Measurements from ENCODE around the gene TET2.

TET2 gene

GRCh38 chr4:105192474-105192873 lies 45.8 kb downstream of the TET2 start:
- no peak for DNase-seq (ENCODE audit: insufficient read length, low spot score)
- FAIRE-seq = no peak
- no peak for TF ChIP-seq CTCF (IDR thresholded peaks at IDR 0.05; ENCODE audit: insufficient read depth, missing control alignments)

GRCh38 chr4:105192910-105193309 lies 46.2 kb downstream of the TET2 start:
- FAIRE-seq (no peak), DNase-seq (ENCODE audit: insufficient read length, low spot score) (no peak)
- no peak for TF ChIP-seq CTCF (IDR thresholded peaks at IDR 0.05; ENCODE audit: insufficient read depth, missing control alignments)

- FAIRE-seq (no peak), DNase-seq (ENCODE audit: insufficient read length, low spot score) (no peak)
Measured at GRCh38 chr4:105193536-105193935, 46.9 kb downstream of the TET2 start.

DNA sequence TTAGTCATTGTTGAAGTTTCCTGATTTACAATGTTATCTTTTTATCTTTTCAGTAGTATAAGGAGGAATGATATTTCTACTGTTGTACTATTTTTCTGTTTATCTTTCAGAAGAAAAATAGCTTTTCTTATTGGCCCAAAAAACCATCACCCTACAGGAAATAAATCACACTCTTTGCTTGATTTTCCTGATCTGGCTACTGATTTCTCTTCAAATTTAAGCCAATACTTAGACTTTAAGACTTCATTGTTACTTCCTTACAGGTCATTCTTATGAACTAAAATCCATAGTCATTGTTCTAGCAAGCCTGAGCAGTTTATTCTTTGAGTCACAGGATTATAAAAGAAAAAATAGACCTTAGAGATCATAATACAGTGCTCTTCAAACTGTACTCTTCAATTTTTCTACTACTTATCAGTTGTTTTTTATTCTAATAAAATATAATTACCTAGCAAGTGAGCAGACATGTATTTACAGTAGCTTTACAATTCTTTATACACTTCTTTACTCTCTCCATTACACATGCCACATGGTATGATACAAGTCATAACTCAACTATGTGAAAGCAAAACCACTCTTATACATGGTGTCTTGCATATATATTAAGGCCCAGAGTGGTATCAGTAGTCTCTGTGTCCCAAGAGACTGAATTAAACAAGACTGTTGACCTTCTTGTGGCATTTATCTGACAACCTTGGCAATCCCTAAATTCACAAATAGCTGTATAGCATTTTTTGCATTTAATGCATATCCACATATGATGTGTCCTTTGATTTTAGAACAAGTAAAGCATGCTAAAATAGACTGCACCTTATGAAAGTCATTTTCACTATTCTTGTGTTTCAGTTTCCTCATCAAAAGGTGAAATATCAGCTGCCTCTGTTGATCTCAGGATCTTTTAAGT lies 47.9 kb downstream of the TET2 start:
- FAIRE-seq (no peak), DNase-seq (ENCODE audit: insufficient read length, low spot score) (no peak)
- no peak for TF ChIP-seq CTCF (IDR thresholded peaks at IDR 0.05; ENCODE audit: insufficient read depth, missing control alignments)

More at GRCh38 chr4:105193536-105193935, 46.9 kb downstream of the TET2 start:
- TF ChIP-seq CTCF (IDR thresholded peaks at IDR 0.05; ENCODE audit: insufficient read depth, missing control alignments) = no peak

- no peak for FAIRE-seq
- DNase-seq (ENCODE audit: insufficient read length, low spot score) = no peak
- no peak for TF ChIP-seq CTCF (IDR thresholded peaks at IDR 0.05; ENCODE audit: insufficient read depth, missing control alignments)
Measured at GRCh38 chr4:105196523-105197145, 50.0 kb downstream of the TET2 start.

GRCh38 chr4:105197777-105198176 lies 51.1 kb downstream of the TET2 start:
- DNase-seq (ENCODE audit: insufficient read length, low spot score) (no peak), FAIRE-seq (no peak)
- TF ChIP-seq CTCF (IDR thresholded peaks at IDR 0.05; ENCODE audit: insufficient read depth, missing control alignments) = no peak

DNA sequence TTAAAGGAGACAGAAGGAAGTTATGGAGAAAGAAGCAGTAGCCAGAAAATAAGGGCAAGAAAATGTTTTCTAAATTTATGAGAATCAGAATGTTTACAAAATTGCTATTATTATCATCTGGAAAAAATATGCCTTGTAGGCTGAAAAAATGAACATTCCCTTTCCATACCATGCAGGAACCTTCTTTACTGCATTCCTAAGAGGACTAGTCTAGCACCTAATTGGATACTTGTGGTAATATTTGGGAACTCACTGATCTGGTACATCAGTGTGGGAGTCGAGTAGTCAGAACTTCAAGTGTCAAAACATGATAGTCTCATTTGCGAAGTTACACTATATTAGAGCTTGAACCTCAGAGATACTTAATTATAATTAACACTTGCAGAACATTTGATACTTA lies 51.9 kb downstream of the TET2 start:
- peak; percentile 16 for FAIRE-seq
- no peak for TF ChIP-seq CTCF (IDR thresholded peaks at IDR 0.05; ENCODE audit: insufficient read depth, missing control alignments)
- DNase-seq (ENCODE audit: insufficient read length, low spot score) = no peak

Data from D721Med (cell line).